SU-DHL-6 (cell line): ENCODE results near the gene TMEM25.

Source experiments
- EZH2phosphoT487 ChIP-seq: fragments of 200-600 bp; sonication (generic), shearing (Covaris generic); conservative IDR thresholded peaks from 2 replicates; pipeline ENCODE4 v1.6.1; 2018; ENCODE audit warnings: mild to moderate bottlenecking, antibody characterized with exemption, low read length, moderate library complexity, mixed read lengths
- TF ChIP-seq, protein P1 (sequence below): fragments of 200-600 bp; sonication (generic); IDR thresholded peaks from one replicate; pipeline ENCODE4 v1.5.1; 2017; ENCODE audit warnings: antibody characterized with exemption, mild to moderate bottlenecking, low read length, moderate library complexity; ENCODE audit not compliant: insufficient read depth, poor library complexity, severe bottlenecking

DNA sequence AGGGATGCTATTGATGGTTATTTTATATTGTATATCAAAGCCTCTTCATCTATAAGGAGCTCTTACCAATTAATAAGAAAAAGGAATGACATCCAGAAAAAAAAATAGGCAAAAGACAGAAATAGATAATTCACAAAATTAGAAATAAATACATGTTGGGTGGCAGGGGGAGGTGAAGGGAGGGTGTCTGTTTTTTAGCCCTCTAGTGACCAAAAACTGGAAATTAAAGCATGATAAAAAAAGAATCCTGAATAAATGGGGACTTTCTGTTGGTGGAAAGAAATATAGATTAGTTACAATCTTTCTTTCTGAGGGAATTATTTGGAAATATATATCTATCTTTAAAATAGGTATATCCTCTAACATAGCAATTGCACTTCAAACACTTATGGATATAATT is 45.7 kb upstream of the TMEM25 start:
- no peak for TF ChIP-seq EZH2phosphoT487
- TF ChIP-seq, protein P1, sequence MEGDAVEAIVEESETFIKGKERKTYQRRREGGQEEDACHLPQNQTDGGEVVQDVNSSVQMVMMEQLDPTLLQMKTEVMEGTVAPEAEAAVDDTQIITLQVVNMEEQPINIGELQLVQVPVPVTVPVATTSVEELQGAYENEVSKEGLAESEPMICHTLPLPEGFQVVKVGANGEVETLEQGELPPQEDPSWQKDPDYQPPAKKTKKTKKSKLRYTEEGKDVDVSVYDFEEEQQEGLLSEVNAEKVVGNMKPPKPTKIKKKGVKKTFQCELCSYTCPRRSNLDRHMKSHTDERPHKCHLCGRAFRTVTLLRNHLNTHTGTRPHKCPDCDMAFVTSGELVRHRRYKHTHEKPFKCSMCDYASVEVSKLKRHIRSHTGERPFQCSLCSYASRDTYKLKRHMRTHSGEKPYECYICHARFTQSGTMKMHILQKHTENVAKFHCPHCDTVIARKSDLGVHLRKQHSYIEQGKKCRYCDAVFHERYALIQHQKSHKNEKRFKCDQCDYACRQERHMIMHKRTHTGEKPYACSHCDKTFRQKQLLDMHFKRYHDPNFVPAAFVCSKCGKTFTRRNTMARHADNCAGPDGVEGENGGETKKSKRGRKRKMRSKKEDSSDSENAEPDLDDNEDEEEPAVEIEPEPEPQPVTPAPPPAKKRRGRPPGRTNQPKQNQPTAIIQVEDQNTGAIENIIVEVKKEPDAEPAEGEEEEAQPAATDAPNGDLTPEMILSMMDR: no peak
